ENCODE data around the gene EOLA1. TPM values are rescaled to one million over a fixed set of nuclear protein-coding genes. Genes with fewer than 3 reads are reported as not detected.

Gene EOLA1
- total RNA-seq, 1 experiment from 2014 or later: 9.0 TPM

- intact Hi-C loops (cut with micrococcal nuclease): no loop called here
- H3K9ac ChIP-seq (ENCODE audit: low read length): peak overlapping the region; percentile 50; the same call in 1 of the 2 replicates
- no peaks in the 10 kb centered on the region for H3K27me3 ChIP-seq (ENCODE audit: insufficient read depth, low read length)
- ChIA-PET POLR2A (interaction anchor here (0.6 kb wide), 2 partner anchors 41 to 399 kb away, joined by 3 read pairs; partner anchors contain the start of gene EOLA2), CTCF (interaction anchor here (2.5 kb wide), 1 partner anchor 411 kb away, joined by 13 read pairs; no protein-coding TSS in a partner anchor), RAD21 (ENCODE audit: low non-redundant PET in 1 of 2, low total read pairs in 2 of 2, uncharacterized antibody in 2 of 2, unreplicated experiment in 2 of 2) (no interaction called here)
- DNase-seq (ENCODE audit: low read depth, low spot score) (peak; percentile 77), ATAC-seq (peak; percentile 69)
- H3K9me3 ChIP-seq (ENCODE audit: control insufficient read depth in 1 of 2, insufficient read depth in 1 of 2, low read depth in 1 of 2, low read length in 2 of 2): no peaks in the 10 kb centered on the region
- H3K36me3 ChIP-seq (ENCODE audit: control insufficient read depth in 1 of 2, insufficient read depth in 2 of 2, low read length in 2 of 2): no peaks in the 10 kb centered on the region
- no peak for TF ChIP-seq TCF7L2 (IDR thresholded peaks at IDR 0.05; ENCODE audit: borderline replicate concordance, extremely low read depth, insufficient read depth, insufficient read length)
- no peak for TF ChIP-seq RAD21 (IDR thresholded peaks at IDR 0.05; ENCODE audit: low read depth)
- peaks cover 3 to 4% of the 10 kb centered on the region in 2 experiments; a peak in 2 of 4 replicates for H3K4me1 ChIP-seq (ENCODE audit: control insufficient read depth in 1 of 2, insufficient read depth in 2 of 2, low read length in 2 of 2)
- peak overlapping the region; percentile 65 for H3K4me2 ChIP-seq (ENCODE audit: low read length)
- no TSS peak for BruUV-seq (replicated peaks)
- H3K27ac ChIP-seq (ENCODE audit: low read depth, low read length): peak overlapping the region; percentile 53
- peaks cover 3% of the 10 kb centered on the region; the same call in 1 of the 2 replicates for H3K79me2 ChIP-seq (ENCODE audit: insufficient read depth, low read length)
- peak overlapping the region; percentile 35 to 51 for H3K4me3 ChIP-seq (replicated peaks in 1 of 2; ENCODE audit: low read depth in 1 of 2, low read length in 2 of 2)
- no peak overlapping the region for H2AFZ ChIP-seq (ENCODE audit: low read depth, low read length, poor library complexity, severe bottlenecking)
- no peaks in the 10 kb centered on the region for H4K20me1 ChIP-seq (ENCODE audit: insufficient read depth)
- no peaks in the 10 kb centered on the region for H3K9me2 ChIP-seq (ENCODE audit: insufficient read depth)
Observed at GRCh38 chrX:149539283-149540130, 1.3 kb upstream of the EOLA1 start.

GRCh38 chrX:149540131-149540620 is 636 bp upstream of the EOLA1 start:
- no peaks in the 10 kb centered on the region for H3K9me2 ChIP-seq (ENCODE audit: insufficient read depth)
- H3K79me2 ChIP-seq (ENCODE audit: insufficient read depth, low read length): peaks cover 3% of the 10 kb centered on the region; the same call in 1 of the 2 replicates
- H3K27ac ChIP-seq (ENCODE audit: low read depth, low read length): peak overlapping the region; percentile 74
- peak overlapping the region; percentile 83 for H3K4me2 ChIP-seq (ENCODE audit: low read length)
- BruUV-seq (replicated peaks): no TSS peak
- H3K27me3 ChIP-seq (ENCODE audit: insufficient read depth, low read length): no peaks in the 10 kb centered on the region
- ChIA-PET POLR2A (interaction anchor here (0.6 kb wide), 2 partner anchors 41 to 398 kb away, joined by 3 read pairs; partner anchors contain the start of gene EOLA2), RAD21 (ENCODE audit: low non-redundant PET in 1 of 2, low total read pairs in 2 of 2, uncharacterized antibody in 2 of 2, unreplicated experiment in 2 of 2) (interaction anchor here in 1 of 2 experiments (0.8 kb wide), 1 partner anchor 825 kb away, joined by 6 read pairs; no protein-coding TSS in a partner anchor), CTCF (interaction anchor here (2.5 kb wide), 1 partner anchor 410 kb away, joined by 13 read pairs; no protein-coding TSS in a partner anchor)
- peak; percentile 63 for DNase-seq (ENCODE audit: low read depth, low spot score)
- peaks cover 3 to 4% of the 10 kb centered on the region in 2 experiments; a peak in 2 of 4 replicates for H3K4me1 ChIP-seq (ENCODE audit: control insufficient read depth in 1 of 2, insufficient read depth in 2 of 2, low read length in 2 of 2)
- ATAC-seq: peak; percentile 43
- TF ChIP-seq TCF7L2 (IDR thresholded peaks at IDR 0.05; ENCODE audit: borderline replicate concordance, extremely low read depth, insufficient read depth, insufficient read length): no peak
- no peak for TF ChIP-seq EZH2 (IDR thresholded peaks at IDR 0.05)
- no peak for TF ChIP-seq CBX3 (IDR thresholded peaks at IDR 0.05; ENCODE audit: low read depth)
- no peak for TF ChIP-seq YY1 (IDR thresholded peaks at IDR 0.05; ENCODE audit: extremely low read depth, insufficient replicate concordance, low read depth, low read length)
- TF ChIP-seq POLR2AphosphoS5 (IDR thresholded peaks at IDR 0.05; ENCODE audit: low read depth, low read length): no peak
- TF ChIP-seq, protein P1, sequence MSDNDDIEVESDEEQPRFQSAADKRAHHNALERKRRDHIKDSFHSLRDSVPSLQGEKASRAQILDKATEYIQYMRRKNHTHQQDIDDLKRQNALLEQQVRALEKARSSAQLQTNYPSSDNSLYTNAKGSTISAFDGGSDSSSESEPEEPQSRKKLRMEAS (IDR thresholded peaks at IDR 0.05): no peak
- TF ChIP-seq ELF1 (IDR thresholded peaks at IDR 0.05; ENCODE audit: borderline replicate concordance, low read depth): no peak
- no peak for TF ChIP-seq CTCF (IDR thresholded peaks at IDR 0.05 in 2 of 3, conservative IDR thresholded peaks at IDR 0.05 in 1 of 3; ENCODE audit: borderline replicate concordance in 1 of 3, insufficient read depth in 1 of 3, low read depth in 2 of 3, low read length in 2 of 3)
- TF ChIP-seq SIN3A (IDR thresholded peaks at IDR 0.05; ENCODE audit: low read depth): no peak
- TF ChIP-seq JUND (IDR thresholded peaks at IDR 0.05): no peak
- TF ChIP-seq ZNF274 (IDR thresholded peaks at IDR 0.05; ENCODE audit: low read depth, low read length): no peak
- intact Hi-C loops (cut with micrococcal nuclease): no loop called here
- peak overlapping the region; percentile 74 to 77 for H3K4me3 ChIP-seq (replicated peaks in 1 of 2; ENCODE audit: low read depth in 1 of 2, low read length in 2 of 2)
- H3K36me3 ChIP-seq (ENCODE audit: control insufficient read depth in 1 of 2, insufficient read depth in 2 of 2, low read length in 2 of 2): no peaks in the 10 kb centered on the region
- peak overlapping the region; percentile 66 for H3K9ac ChIP-seq (ENCODE audit: low read length)
- no peak overlapping the region for H2AFZ ChIP-seq (ENCODE audit: low read depth, low read length, poor library complexity, severe bottlenecking)
- H4K20me1 ChIP-seq (ENCODE audit: insufficient read depth): no peaks in the 10 kb centered on the region
- H3K9me3 ChIP-seq (ENCODE audit: control insufficient read depth in 1 of 2, insufficient read depth in 1 of 2, low read depth in 1 of 2, low read length in 2 of 2): no peaks in the 10 kb centered on the region
